Erythroblast (primary cell): Measurements from ENCODE around the gene TAB2.

Experiments
- DNase-seq, 2 experiments: peaks; one replicate each; lab custom pipeline; 2025; lab: John Stamatoyannopoulos, UW
- GATA1 ChIP-seq: IDR thresholded peaks from 2 replicates; pipeline ENCODE4 v1.6.1; 2011; ENCODE audit warnings: low read depth, mild to moderate bottlenecking, control low read depth, low read length, moderate library complexity
- POLR2A ChIP-seq: IDR thresholded peaks from 2 replicates; pipeline ENCODE4 v1.6.1; 2011; ENCODE audit warnings: mild to moderate bottlenecking, low read length

TAB2 gene

GRCh38 chr6:149289966-149290365, 27.5 kb upstream of the TAB2 start:
- DNase-seq: no peak
- no peak for TF ChIP-seq GATA1
- TF ChIP-seq POLR2A: no peak

GRCh38 chr6:149293244-149293643, 24.3 kb upstream of the TAB2 start:
- TF ChIP-seq POLR2A: no peak
- no peak for TF ChIP-seq GATA1
- DNase-seq: no peak

- TF ChIP-seq POLR2A: no peak
- TF ChIP-seq GATA1: no peak
- no peak for DNase-seq
Observed at GRCh38 chr6:149300563-149300962, 16.9 kb upstream of the TAB2 start.

- TF ChIP-seq GATA1 (no peak), POLR2A (no peak)
- no peak for DNase-seq
Observed at GRCh38 chr6:149302723-149303122, 14.8 kb upstream of the TAB2 start.

- DNase-seq: no peak
- TF ChIP-seq GATA1 (no peak), POLR2A (no peak)
Observed at GRCh38 chr6:149303468-149303867, 14.0 kb upstream of the TAB2 start.

GRCh38 chr6:149305372-149305771, 12.1 kb upstream of the TAB2 start:
- TF ChIP-seq POLR2A (no peak), GATA1 (no peak)
- DNase-seq: no peak

- TF ChIP-seq POLR2A (no peak), GATA1 (no peak)
- no peak for DNase-seq
Observed at GRCh38 chr6:149306967-149307366, 10.5 kb upstream of the TAB2 start.

- DNase-seq: no peak
- TF ChIP-seq GATA1 (no peak), POLR2A (no peak)
Observed at GRCh38 chr6:149311293-149311692, 6.2 kb upstream of the TAB2 start.

GRCh38 chr6:149311766-149312165, 5.7 kb upstream of the TAB2 start:
- no peak for DNase-seq
- no peak for TF ChIP-seq POLR2A
- no peak for TF ChIP-seq GATA1

- TF ChIP-seq GATA1 (no peak), POLR2A (no peak)
- no peak for DNase-seq
Observed at GRCh38 chr6:149313070-149313469, 4.4 kb upstream of the TAB2 start.

- TF ChIP-seq POLR2A (no peak), GATA1 (no peak)
- DNase-seq: no peak
Observed at GRCh38 chr6:149313861-149314260, 3.7 kb upstream of the TAB2 start.

GRCh38 chr6:149314325-149314905, 3.1 kb upstream of the TAB2 start:
- no peak for TF ChIP-seq GATA1
- TF ChIP-seq POLR2A: no peak
- no peak for DNase-seq

- TF ChIP-seq POLR2A (no peak), GATA1 (no peak)
- DNase-seq: peak in 1 of 2 experiments; percentile 27
Observed at GRCh38 chr6:149316108-149316727, 1.3 kb upstream of the TAB2 start.

GRCh38 chr6:149316740-149317643, 520 bp upstream of the TAB2 start:
- TF ChIP-seq POLR2A: peak; percentile 73
- no peak for TF ChIP-seq GATA1
- DNase-seq: peak; percentile 94 to 96
